ENCODE results near the gene RYR1. TPM values are rescaled to one million over a fixed set of nuclear protein-coding genes. Genes with fewer than 3 reads are reported as not detected.

The RYR1 gene
- total RNA-seq, 1 donor from 2014 or later, result 4.8 TPM

Other genes starting within 250 kb of the RYR1 start
- gene DPF1, start 209.5 kb upstream of the RYR1 start, total RNA-seq, result not detected
- gene PPP1R14A, start 177.3 kb upstream of the RYR1 start, total RNA-seq, result 193 TPM
- gene SPINT2, start 169.1 kb upstream of the RYR1 start, total RNA-seq, result 13.8 TPM
- 2.2 TPM for gene C19orf33, start 129.4 kb upstream of the RYR1 start, total RNA-seq
- 36.5 TPM for gene YIF1B, start 117.7 kb upstream of the RYR1 start, total RNA-seq
- 14.3 TPM for gene KCNK6, start 113.8 kb upstream of the RYR1 start, total RNA-seq
- gene CATSPERG, start 97.9 kb upstream of the RYR1 start, total RNA-seq, result 3.2 TPM
- 288 TPM for gene PSMD8, start 59.1 kb upstream of the RYR1 start, total RNA-seq
- 1.0 TPM for gene GGN, start 45.7 kb upstream of the RYR1 start, total RNA-seq
- 2.2 TPM for gene SPRED3, start 45.0 kb upstream of the RYR1 start, total RNA-seq
- 11.8 TPM for gene FAM98C, start 30.6 kb upstream of the RYR1 start, total RNA-seq
- gene RASGRP4, start 7.5 kb upstream of the RYR1 start, total RNA-seq, result 8.4 TPM
- gene MAP4K1, start 184.3 kb downstream of the RYR1 start, total RNA-seq, result 3.9 TPM
- 252 TPM for gene EIF3K, start 185.5 kb downstream of the RYR1 start, total RNA-seq
- gene ACTN4, start 214.0 kb downstream of the RYR1 start, total RNA-seq, result 431 TPM

Data from mesenteric fat pad (tissue), 1 donor.